OCI-LY1 (cell line): ENCODE results near the gene ZBTB16.

Experiments used
- CTCF ChIP-seq: fragments of 200-600 bp; sonication (generic), shearing (Covaris generic); IDR thresholded peaks from 2 replicates; pipeline ENCODE4 v1.5.1; 2017; ENCODE audit warnings: mild to moderate bottlenecking, antibody characterized with exemption, low read length, moderate library complexity, mixed read lengths
- EZH2 ChIP-seq: fragments of 200-600 bp; sonication (generic), shearing (Covaris generic); IDR thresholded peaks from 2 replicates; pipeline ENCODE4 v1.8.0; 2017; ENCODE audit warnings: borderline replicate concordance, mixed run types, mild to moderate bottlenecking, antibody characterized with exemption, low read length, moderate library complexity, mixed read lengths

GRCh38 chr11:114116800-114117199, 57.3 kb downstream of the ZBTB16 start:
- no peak for TF ChIP-seq CTCF
- no peak for TF ChIP-seq EZH2
